CD4-positive, alpha-beta T cell treated with Interleukin-4 for 4 hours (primary cell): ENCODE data around the gene APPL2.
"Not testable (repeated sequence)": the region's sequence is repeated elsewhere in the genome, so short reads cannot be mapped to it uniquely, and the experiment has no call there.

Source experiments
- DNase-seq: peaks from one replicate; pipeline ENCODE4 v3.0.0-alpha.2; 2020

APPL2 gene

DNA sequence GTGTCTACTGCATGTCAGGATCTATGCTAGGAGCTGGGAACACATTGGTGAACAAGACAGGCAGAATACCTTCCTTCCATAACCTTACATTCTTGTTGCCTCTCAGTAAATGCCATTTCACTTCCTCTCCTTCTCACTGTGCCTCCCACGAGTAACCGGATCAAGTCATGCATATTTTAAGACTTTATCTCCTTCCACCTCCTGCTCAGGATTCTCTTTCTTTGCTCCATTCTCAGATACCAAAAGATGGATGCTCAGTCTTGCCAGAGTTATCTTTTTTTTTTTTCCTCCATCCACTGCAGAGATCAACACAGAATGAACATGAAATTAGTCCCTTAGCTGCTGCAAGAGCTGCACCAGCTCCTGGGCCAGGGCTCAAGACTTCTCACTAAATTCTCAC, 20.0 kb upstream of the APPL2 start:
- DNase-seq: no peak

DNA sequence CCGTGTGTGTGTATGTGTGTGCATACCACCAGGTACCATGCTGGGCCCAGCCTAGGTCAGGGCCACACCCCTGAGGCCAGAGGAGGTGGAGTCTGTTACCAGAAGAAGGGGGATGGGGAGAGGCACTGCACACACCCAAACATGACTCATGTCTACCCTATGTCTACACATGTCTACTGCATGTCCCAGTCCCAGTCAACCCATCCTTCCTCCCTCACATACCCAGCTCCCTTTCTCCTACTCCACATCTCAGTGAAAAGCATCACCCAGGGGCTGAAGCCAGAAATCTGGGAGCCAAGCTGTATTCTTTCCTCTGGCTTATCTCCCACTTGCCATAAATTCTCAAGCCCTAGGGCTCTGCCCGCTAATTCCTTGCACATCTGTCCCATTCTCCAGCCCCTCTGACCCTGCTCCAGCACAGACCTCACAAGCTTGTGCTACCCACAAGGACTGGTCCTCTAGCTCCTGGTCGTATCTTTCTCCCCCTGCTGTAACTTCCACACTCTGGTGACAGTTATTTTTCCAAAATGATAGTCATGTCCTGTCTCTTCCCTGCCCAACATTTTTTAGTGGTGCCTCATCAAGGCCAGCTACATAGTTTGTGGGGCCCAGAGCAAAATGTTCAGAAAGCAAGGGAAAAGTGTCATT, 18.0 kb upstream of the APPL2 start:
- no peak for DNase-seq

DNA sequence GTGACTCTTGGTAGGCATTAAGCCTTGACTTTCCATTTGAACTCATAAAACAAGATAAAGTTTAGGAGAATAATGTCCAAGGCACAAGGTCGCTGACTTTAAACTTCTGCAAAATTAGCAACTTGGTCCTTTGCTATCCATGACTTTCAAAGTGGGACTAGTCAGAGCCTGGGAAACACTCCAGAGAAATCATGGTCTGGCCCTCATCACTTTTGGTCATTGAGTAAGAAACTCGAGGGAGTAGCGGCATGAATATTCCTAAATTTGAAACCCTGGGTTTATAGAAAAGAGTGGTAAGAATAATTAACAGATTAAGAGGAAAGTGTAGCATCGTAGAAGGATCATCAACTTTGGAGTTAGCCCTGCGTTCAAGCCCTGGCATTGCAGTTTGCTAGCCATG, 16.9 kb upstream of the APPL2 start:
- DNase-seq: no peak

DNA sequence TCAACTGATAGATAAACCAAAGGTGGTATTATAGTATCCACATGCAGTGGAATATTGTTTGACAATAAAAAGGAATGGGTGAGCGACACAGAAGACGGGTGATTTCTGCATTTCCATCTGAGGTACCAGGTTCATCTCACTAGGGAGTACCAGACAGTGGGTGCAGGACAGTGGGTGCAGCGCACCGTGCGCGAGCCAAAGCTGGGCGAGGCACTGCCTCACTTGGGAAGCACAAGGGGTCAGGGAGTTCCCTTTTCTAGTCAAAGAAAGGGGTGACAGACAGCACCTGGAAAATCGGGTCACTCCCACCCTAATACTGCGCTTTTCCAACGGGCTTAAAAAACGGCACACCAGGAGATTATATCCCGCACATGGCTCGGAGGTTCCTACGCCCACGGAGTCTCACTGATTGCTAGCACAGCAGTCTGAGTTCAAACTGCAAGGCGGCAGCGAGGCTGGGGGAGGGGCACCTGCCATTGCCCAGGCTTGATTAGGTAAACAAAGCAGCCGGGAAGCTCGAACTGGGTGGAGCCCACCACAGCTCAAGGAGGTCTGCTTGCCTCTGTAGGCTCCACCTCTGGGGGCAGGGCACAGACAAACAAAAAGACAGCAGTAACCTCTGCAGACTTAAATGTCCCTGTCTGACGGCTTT, 9.9 kb upstream of the APPL2 start:
- DNase-seq: not testable (repeated sequence)

GRCh38 chr12:105245291-105245690, 9.3 kb upstream of the APPL2 start:
- DNase-seq: no peak

DNA sequence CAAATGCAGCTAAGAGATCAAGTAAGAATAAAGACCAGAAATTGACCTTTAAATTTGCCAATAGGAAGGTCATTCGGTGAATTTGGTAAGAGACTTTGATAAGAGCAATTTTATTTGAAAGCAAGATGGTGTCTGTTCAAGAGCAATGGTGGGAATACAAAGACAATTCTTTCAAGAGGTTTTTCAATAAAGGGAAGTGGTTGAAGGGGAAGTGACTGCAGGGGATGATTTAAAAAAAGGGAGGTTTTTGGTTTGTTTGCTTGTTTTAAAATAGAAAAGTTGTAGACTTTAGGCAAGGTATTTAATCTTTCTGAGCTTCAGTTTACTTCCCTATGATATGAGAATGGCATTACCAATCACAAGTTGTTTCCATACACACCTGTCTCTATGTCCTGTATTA, 4.3 kb upstream of the APPL2 start:
- DNase-seq: no peak

DNA sequence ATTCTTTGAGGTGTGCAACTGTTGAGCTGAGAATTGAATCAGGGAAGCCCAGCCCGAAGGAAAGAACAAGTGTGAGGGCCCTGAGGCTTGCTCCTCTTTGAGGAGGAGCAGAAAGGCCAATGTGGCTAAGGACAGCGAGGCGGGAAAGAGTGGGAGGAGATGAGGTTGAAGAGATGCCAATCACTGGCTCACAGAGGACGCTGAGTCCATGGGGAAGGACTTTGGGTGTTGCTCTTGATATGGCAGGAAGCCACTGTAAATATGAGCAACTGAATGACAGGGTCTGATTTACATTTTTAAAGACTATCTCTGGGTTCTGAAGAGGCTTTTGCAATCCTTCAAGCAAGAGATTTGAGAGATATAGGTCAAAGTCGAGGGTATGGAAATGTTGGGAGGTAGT, 3.3 kb upstream of the APPL2 start:
- no peak for DNase-seq

DNA sequence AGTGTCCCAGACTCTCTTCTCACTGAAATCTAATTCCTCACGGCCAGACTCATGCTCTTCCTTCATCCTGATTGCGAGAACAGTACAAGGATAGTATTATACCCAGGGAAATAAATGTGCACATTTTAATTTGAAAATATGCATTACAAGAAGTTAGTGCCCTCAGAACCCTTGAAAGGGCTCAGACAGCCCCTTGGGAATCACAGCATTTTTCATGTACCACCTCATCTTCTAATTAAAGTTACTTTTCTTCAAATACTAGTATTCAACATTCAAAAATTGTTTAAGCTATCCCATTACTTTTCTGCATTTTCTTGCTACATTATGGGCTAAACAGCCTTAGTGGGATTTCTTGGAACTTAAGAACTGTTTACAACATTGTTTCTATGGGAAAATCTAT, 1.7 kb upstream of the APPL2 start:
- no peak for DNase-seq

DNA sequence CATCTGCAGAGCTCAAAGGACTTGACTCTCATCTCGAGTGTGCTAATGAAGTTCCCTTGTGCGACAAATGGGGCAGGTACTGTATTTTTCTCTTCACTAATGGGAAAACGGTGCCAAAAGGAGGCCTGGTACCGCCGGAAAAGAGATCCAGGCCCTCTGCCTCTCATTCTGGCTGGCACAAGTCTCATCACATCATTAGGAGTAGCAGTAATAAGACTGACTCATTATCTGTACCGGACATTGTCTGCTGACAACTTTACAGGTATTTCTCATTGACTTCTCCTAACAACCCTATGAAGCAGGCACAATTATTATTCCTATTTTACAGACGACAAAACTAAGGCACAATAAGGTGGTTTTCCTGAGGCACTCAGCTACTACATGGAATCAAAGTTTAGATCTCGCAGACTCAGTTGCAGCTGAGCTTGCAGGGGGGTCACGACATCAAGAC, 668 bp downstream of the APPL2 start:
- DNase-seq: no peak

DNA sequence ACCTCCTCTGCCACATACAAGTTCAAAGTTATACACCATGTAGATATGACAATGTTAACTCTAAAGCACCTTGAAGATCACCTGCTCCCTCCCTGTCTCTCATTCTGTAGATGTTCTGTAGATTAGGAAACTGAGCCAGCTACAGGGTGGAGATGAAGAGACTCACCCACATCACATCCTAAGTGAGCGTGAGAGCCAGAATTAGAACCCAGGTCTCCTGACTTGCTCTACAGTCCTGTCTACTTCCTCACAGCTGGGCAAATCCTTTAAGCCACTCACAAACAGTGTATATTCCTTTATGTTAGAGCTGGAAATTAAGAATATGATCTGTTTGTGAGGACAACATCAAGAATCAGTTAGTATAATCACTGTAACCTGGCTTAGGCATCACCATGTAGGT, 1.8 kb downstream of the APPL2 start:
- no peak for DNase-seq

GRCh38 chr12:105233041-105233905, 2.7 kb downstream of the APPL2 start:
- DNase-seq: no peak

DNA sequence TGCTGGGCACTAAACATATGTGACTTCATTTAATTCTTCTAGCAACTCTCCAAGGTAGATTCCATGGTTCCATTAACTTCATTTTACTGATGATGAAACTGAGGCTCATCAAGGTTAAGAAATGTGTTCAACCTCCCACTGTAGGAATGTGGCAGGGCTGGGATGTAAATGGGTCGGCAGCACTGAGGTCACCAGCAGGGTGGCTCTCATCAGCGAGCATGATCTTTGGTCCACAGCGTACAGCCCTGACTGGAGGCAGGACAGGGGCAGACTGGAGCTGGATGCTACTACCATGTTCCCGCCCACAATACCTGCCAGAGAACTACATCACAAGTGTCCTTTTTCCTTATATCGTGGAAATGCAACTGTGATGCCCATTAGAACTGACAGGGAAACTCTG, 4.6 kb downstream of the APPL2 start:
- no peak for DNase-seq

DNA sequence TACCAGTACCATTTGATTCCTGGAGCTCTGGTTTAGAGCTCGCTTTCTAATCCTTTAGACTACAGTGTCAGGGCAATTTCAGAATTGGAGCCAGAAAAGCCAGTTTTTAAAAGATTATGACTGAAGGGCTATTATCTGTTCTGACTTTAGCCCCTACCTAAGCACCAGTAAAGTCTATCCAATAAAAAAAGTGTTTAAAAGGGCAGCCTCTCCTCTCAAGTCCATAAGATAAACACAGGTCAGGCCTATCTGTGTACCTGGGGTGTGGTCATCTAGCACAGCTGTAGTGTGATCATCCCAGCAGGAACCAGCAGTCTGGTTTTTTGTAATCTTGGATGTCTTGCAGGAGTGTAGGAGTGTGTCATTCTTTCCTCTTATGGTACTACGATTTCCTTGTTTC, 6.6 kb downstream of the APPL2 start:
- DNase-seq: no peak

DNA sequence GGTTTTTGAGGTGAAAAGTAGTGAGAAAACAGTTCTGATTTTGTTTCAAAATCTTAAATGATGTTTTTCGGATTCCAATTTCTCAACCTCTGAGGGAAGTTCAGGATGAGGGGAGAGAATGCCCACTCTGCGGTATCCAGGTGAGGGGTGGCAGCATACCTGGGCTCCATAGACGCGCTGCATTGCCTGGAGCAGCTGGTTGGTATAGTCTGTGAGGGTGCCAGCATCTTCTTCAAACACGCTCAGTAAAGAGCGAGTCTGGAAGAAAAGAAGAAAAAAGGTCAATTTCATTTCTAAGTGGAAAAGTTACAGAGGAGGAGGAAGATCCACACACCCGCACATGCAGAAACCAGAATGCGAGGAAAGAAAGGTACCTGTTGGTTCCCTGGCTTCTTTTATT, 7.0 kb downstream of the APPL2 start:
- no peak for DNase-seq

DNA sequence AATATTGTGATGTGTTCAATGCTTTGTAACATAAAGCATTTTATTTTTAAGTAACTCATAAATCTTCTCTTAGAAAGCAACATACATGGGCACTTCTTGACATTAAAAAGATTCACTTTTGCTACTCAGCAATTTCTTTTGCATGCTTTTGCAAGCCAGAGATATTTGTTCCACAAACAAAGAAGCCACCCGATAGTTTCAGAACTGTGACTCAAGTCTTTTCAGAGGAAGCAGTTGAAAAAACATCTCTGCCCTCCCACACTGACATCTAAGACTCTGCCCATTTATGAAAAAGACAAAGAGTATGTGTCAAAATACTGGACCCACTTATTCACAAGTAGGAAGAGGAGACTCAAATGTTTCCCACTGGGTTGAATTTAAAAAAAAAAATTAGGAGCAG, 7.5 kb downstream of the APPL2 start:
- no peak for DNase-seq

DNA sequence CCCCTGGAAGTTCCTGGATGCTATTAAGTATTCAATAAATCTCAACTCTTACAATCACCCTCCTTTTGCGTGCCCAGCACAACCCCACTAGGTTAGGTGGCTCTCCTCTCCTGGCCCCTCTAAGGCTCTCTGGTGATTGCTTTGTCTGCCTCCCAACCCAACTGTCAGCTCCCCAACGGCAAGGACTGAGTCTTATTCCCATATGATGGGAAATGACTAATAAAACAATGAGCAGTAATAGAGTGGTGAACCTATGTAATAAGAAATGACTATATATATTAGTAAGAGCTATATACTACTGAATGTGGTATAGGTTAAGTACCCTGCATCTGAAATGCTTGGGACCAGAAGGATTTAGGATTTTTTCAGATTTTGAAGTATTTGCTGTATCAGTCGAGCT, 8.1 kb downstream of the APPL2 start:
- DNase-seq: no peak

GRCh38 chr12:105226219-105226618, 9.8 kb downstream of the APPL2 start:
- DNase-seq: no peak

DNA sequence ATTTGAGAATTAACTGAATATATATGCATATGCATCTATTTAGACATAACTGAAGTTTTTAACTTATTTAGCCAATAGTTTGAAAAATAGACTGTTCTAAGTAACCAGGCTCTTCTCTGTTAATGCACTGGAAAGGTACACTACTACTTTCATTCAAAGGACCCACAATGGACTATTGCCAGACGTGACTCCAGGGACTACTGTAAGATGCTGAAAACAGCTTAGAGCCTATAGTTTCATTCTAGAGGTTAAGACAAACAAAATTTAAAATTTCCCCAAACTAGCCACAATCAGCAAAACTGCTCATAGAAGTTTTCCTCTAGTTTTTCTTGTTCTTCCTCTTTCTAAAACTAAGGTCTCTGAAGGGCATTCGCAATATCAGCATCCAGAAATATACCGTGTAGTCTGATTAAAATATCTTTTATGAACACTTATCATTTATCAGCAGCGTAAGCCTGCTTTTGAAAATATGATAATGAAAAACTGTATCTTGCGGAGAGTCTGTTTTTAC, 10.4 kb downstream of the APPL2 start:
- DNase-seq: no peak

GRCh38 chr12:105224399-105224798, 11.6 kb downstream of the APPL2 start:
- DNase-seq: no peak

DNA sequence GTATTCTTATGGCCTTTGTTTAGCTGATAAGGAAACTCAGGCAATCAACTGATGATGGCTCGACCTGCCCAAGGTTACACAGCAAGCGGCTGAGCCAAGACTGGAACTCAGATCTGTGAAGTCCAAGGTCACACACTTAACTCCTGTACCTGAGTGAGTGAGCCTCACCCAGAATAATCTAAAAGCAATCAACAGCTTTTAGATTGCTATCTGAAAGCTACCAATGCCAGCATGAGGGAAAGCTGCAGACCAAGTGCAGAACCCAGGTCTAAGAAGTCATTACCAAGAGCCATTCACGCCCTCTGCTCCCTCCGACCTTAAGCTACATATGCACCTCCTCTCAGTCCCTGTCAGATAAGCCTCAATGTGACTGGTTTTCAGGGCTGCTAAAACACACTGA, 12.1 kb downstream of the APPL2 start:
- DNase-seq: no peak

GRCh38 chr12:105223352-105223845, 12.6 kb downstream of the APPL2 start:
- DNase-seq: no peak

- no peak for DNase-seq
Measured at GRCh38 chr12:105222726-105223351, 13.1 kb downstream of the APPL2 start.

- no peak for DNase-seq
Measured at GRCh38 chr12:105222284-105222655, 13.7 kb downstream of the APPL2 start.
